Measurements from ENCODE around the gene MAJIN. TPM values are rescaled to one million over a fixed set of nuclear protein-coding genes. Genes with fewer than 3 reads are reported as not detected.

MAJIN gene
- total and polyA plus RNA-seq, 10 of the 15 experiments (the other 5 are each of a cell fraction or from before 2014, with no cell fraction given): 0.10 TPM; not detected in 9

DNA sequence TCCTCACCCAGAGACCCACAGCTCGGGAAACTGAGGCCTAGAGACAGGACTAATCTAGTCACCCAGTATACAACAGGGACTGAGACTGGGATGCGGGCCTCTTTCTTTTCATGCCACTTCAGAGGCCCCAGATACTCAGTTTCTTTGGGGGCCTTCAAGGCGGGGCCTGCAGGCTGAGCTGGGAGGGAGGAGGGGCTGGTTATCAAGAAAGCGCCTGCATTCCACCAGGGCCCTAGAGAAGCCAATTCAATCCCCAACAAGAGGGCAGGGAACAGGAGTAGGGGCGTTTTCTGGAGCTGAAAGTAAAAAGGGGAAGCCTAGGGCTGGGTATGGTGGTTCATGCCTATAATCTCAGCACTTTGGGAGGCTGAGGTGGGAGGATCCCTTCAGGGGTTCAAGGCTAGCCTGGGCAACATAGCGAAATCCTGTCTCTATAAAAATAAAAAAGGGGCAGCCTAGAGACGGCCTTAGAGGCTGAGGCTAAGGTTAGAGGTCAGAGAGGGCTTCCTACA, 56.5 kb downstream of the MAJIN start:
- CTCF ChIA-PET: interaction anchor here (0.7 to 1.7 kb wide), 3 partner anchors 67 to 217 kb away, joined by 3 to 6 read pairs (median 3); no protein-coding TSS in a partner anchor
- peak overlapping the region; percentile 94 for H3K4me2 ChIP-seq (ENCODE audit: control insufficient read depth, insufficient read depth)
- BruUV-seq (replicated peaks): no TSS peak

DNA sequence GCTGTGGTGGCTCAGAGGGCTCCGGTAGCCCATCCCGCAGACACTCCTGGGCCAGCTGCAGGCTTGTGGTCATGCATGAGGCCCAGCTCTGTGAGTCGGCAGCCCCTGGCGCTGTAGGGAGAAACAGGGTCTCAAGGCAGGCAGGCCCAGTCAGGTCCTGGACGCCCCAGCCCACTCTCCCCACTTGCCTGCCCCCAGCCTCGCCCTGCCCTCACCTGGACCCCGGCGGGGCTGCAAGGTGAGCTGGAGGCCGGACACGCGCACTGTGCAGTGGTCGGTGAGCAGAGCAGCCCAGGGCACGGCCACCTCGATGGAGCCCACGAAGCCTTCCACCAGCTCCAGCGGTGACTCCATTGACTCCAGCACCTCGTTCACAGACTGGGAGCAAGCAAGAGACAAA, 57.8 kb downstream of the MAJIN start:
- ChIA-PET SMC1A (ENCODE audit: uncharacterized antibody, unreplicated experiment) (no interaction called here), CTCF (no interaction called here), POLR2A (no interaction called here), RAD21 (ENCODE audit: unreplicated experiment) (no interaction called here)
- intact Hi-C loops (cut with micrococcal nuclease; ENCODE audit: unreplicated experiment) (no loop called here), in situ Hi-C loops (cut with MboI) (no loop called here)
- no peak for ATAC-seq
- DNase-seq (ENCODE audit: low read depth, low spot score): no peak
- H3K4me3 ChIP-seq: no peak overlapping the region
- no peak overlapping the region for H3K9ac ChIP-seq (ENCODE audit: control insufficient read depth, insufficient read depth, low read length)
- H3K4me2 ChIP-seq (ENCODE audit: control insufficient read depth, insufficient read depth): no peak overlapping the region
- no peaks in the 10 kb centered on the region for H3K27me3 ChIP-seq (replicated peaks in 1 of 2; ENCODE audit: control insufficient read depth in 2 of 2, insufficient read depth in 2 of 2, low read length in 1 of 2)
- peaks cover 11% of the 10 kb centered on the region for H3K79me2 ChIP-seq (ENCODE audit: control insufficient read depth, insufficient read depth, low read length)
- peaks cover 6% of the 10 kb centered on the region for H3K4me1 ChIP-seq (ENCODE audit: control insufficient read depth, insufficient read depth, low read length)
- no peak overlapping the region for H2AFZ ChIP-seq (ENCODE audit: control insufficient read depth, low read depth, low read length)
- no peaks in the 10 kb centered on the region for H4K20me1 ChIP-seq (ENCODE audit: control insufficient read depth, insufficient read depth)
- H3K9me3 ChIP-seq (replicated peaks; ENCODE audit: control insufficient read depth, insufficient read depth, low read length): no peaks in the 10 kb centered on the region
- 85% methylated on average over 17 of the region's 17 CpGs for WGBS (ENCODE audit: insufficient coverage, insufficient replicate concordance, low lambda C conversion rate, missing lambda C conversion rate)
- FAIRE-seq: no peak
- BruUV-seq (replicated peaks): no TSS peak
- peaks cover 0 to 6% of the 10 kb centered on the region in 2 experiments; a peak in 3 of 4 replicates for H3K36me3 ChIP-seq (ENCODE audit: control insufficient read depth in 2 of 2, insufficient read depth in 2 of 2, low read length in 1 of 2)
- H3K27ac ChIP-seq (ENCODE audit: control insufficient read depth, insufficient read depth): no peak overlapping the region
- TF ChIP-seq ZBTB4 (CRISPR knock-in tag; IDR thresholded peaks at IDR 0.05): no peak
- no peak for TF ChIP-seq TCF12 (IDR thresholded peaks at IDR 0.05; ENCODE audit: low read depth, low read length)
- no peak for TF ChIP-seq ZNF207 (IDR thresholded peaks at IDR 0.05; ENCODE audit: borderline replicate concordance)
- TF ChIP-seq EZH2 (IDR thresholded peaks at IDR 0.05; ENCODE audit: borderline replicate concordance, control insufficient read depth, low read depth, low read length): no peak
- TF ChIP-seq CREB1 (IDR thresholded peaks at IDR 0.05; ENCODE audit: low read depth): no peak
- no peak for TF ChIP-seq MTA3 (IDR thresholded peaks at IDR 0.05; ENCODE audit: borderline replicate concordance, low read length)
- TF ChIP-seq PML (IDR thresholded peaks at IDR 0.05; ENCODE audit: low read length): no peak
- TF ChIP-seq, protein P1, sequence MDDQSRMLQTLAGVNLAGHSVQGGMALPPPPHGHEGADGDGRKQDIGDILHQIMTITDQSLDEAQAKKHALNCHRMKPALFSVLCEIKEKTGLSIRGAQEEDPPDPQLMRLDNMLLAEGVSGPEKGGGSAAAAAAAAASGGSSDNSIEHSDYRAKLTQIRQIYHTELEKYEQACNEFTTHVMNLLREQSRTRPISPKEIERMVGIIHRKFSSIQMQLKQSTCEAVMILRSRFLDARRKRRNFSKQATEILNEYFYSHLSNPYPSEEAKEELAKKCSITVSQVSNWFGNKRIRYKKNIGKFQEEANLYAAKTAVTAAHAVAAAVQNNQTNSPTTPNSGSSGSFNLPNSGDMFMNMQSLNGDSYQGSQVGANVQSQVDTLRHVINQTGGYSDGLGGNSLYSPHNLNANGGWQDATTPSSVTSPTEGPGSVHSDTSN (IDR thresholded peaks at IDR 0.05; ENCODE audit: insufficient replicate concordance, low read depth, low read length): no peak
- TF ChIP-seq, protein P2, sequence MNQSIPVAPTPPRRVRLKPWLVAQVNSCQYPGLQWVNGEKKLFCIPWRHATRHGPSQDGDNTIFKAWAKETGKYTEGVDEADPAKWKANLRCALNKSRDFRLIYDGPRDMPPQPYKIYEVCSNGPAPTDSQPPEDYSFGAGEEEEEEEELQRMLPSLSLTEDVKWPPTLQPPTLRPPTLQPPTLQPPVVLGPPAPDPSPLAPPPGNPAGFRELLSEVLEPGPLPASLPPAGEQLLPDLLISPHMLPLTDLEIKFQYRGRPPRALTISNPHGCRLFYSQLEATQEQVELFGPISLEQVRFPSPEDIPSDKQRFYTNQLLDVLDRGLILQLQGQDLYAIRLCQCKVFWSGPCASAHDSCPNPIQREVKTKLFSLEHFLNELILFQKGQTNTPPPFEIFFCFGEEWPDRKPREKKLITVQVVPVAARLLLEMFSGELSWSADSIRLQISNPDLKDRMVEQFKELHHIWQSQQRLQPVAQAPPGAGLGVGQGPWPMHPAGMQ (IDR thresholded peaks at IDR 0.05; ENCODE audit: borderline replicate concordance): no peak

More for the DNA sequence above, 56.5 kb downstream of the MAJIN start:
- TF ChIP-seq SPI1 (IDR thresholded peaks at IDR 0.05; ENCODE audit: borderline replicate concordance, insufficient read depth, low read depth, low read length): peak; percentile 40; the same call in 1 of the 2 replicates
- TF ChIP-seq CREM (IDR thresholded peaks at IDR 0.05; ENCODE audit: low read depth): no peak
- no peak for TF ChIP-seq NRF1 (conservative IDR thresholded peaks at IDR 0.05; ENCODE audit: low read depth, low read length)
- no peak for ATAC-seq
- in situ Hi-C loops (cut with MboI) (no loop called here), intact Hi-C loops (cut with micrococcal nuclease; ENCODE audit: unreplicated experiment) (loop anchor here (5.0 kb wide), 1 partner anchor 197 kb away; the partner anchor contains the start of gene TM7SF2)
- ChIA-PET RAD21 (ENCODE audit: unreplicated experiment) (interaction anchor here (1.0 to 1.1 kb wide), 2 partner anchors 21 to 68 kb away, joined by 3 read pairs; no protein-coding TSS in a partner anchor), POLR2A (interaction anchor here (1.8 kb wide), 1 partner anchor 15 kb away, joined by 9 read pairs; no protein-coding TSS in a partner anchor), SMC1A (ENCODE audit: uncharacterized antibody, unreplicated experiment) (interaction anchor here (0.6 to 2.5 kb wide), 3 partner anchors 67 to 97 kb away, joined by 3 to 11 read pairs (median 4); no protein-coding TSS in a partner anchor)
- Histone ChIP-seq H3K27ac (ENCODE audit: control insufficient read depth, insufficient read depth) (peak overlapping the region; percentile 91), H2AFZ (ENCODE audit: control insufficient read depth, low read depth, low read length) (no peak overlapping the region), H3K4me1 (ENCODE audit: control insufficient read depth, insufficient read depth, low read length) (peaks cover 6% of the 10 kb centered on the region), H3K36me3 (ENCODE audit: control insufficient read depth in 2 of 2, insufficient read depth in 2 of 2, low read length in 1 of 2) (peaks cover 0 to 4% of the 10 kb centered on the region in 2 experiments; a peak in 3 of 4 replicates), H3K27me3 (replicated peaks in 1 of 2; ENCODE audit: control insufficient read depth in 2 of 2, insufficient read depth in 2 of 2, low read length in 1 of 2) (no peaks in the 10 kb centered on the region), H3K4me3 (peak overlapping the region; percentile 86; the same call in 1 of the 2 replicates), H4K20me1 (ENCODE audit: control insufficient read depth, insufficient read depth) (no peaks in the 10 kb centered on the region), H3K9me3 (replicated peaks; ENCODE audit: control insufficient read depth, insufficient read depth, low read length) (no peaks in the 10 kb centered on the region), H3K79me2 (ENCODE audit: control insufficient read depth, insufficient read depth, low read length) (peaks cover 11% of the 10 kb centered on the region), H3K9ac (ENCODE audit: control insufficient read depth, insufficient read depth, low read length) (peak overlapping the region; percentile 83)
- no peak for DNase-seq (ENCODE audit: low read depth, low spot score)
- no peak for FAIRE-seq
- WGBS (ENCODE audit: insufficient coverage, insufficient replicate concordance, low lambda C conversion rate, missing lambda C conversion rate): 52% methylated on average over 7 of the region's 7 CpGs
